H1 (cell line): Measurements from ENCODE around the gene ZNF831. TPM values are rescaled to one million over a fixed set of nuclear protein-coding genes. Genes with fewer than 3 reads are reported as not detected.

Experiments used
- CTCF ChIA-PET: fragments of 300-600 bp; sonication (Branson Sonifier 250); formaldehyde crosslinking; loops from one replicate; lab custom pipeline; 2021; ENCODE audit not compliant: partially characterized antibody; lab: Charles Lee
- POLR2A ChIA-PET: fragments of 300-600 bp; sonication (Branson Sonifier 250); formaldehyde crosslinking; loops from one replicate; lab custom pipeline; 2021; ENCODE audit warnings: inconsistent platforms; ENCODE audit not compliant: partially characterized antibody; lab: Charles Lee
- DNase-seq, 2 experiments: peaks; one replicate each; pipeline versions ENCODE4 v3.0.0 to v3.0.0-alpha.2; 2010 to 2022; ENCODE audit warnings: low spot score in 2 of 2, low read depth in 1 of 2, mixed read lengths in 1 of 2
- FAIRE-seq: peaks from 2 replicates; lab custom pipeline; 2011; peaks lifted over from hg19 to GRCh38; lab: Jason Lieb, UNC
- H2AFZ ChIP-seq: 2 replicates; pipeline ENCODE4 v1.8.1; 2012; ENCODE audit warnings: low read length, inconsistent platforms
- H2AK5ac ChIP-seq: 2 replicates; pipeline ENCODE4 v1.6.1; 2013; ENCODE audit warnings: low read depth, low read length
- H2BK120ac ChIP-seq: replicated peaks from 2 replicates; pipeline ENCODE3; 2013; ENCODE audit warnings: low read depth, low read length, inconsistent platforms
- H2BK12ac ChIP-seq: 2 replicates; pipeline ENCODE4 v1.6.1; 2013; ENCODE audit warnings: low read depth, low read length
- H2BK15ac ChIP-seq: 2 replicates; pipeline ENCODE4 v1.6.1; 2013; ENCODE audit warnings: low read length
- H2BK20ac ChIP-seq: 2 replicates; pipeline ENCODE4 v1.6.1; 2013; ENCODE audit warnings: low read length
- H2BK5ac ChIP-seq: 2 replicates; pipeline ENCODE4 v1.6.1; 2013; ENCODE audit warnings: low read depth, low read length
- H3K14ac ChIP-seq: 2 replicates; pipeline ENCODE4 v1.6.1; 2013; ENCODE audit warnings: inconsistent platforms; ENCODE audit not compliant: insufficient read length
- H3K18ac ChIP-seq: 2 replicates; pipeline ENCODE4 v1.6.1; 2013; ENCODE audit warnings: low read length; ENCODE audit errors: extremely low read depth
- H3K23ac ChIP-seq: 2 replicates; pipeline ENCODE4 v1.6.1; 2013; ENCODE audit warnings: inconsistent platforms; ENCODE audit not compliant: insufficient read length
- H3K23me2 ChIP-seq: 2 replicates; pipeline ENCODE4 v1.6.1; 2013; ENCODE audit warnings: low read depth, low read length
- H3K27ac ChIP-seq: 2 replicates; pipeline ENCODE4 v1.6.1; 2011; ENCODE audit warnings: low read depth, low read length, inconsistent platforms
- H3K27me3 ChIP-seq, 4 experiments: replicated peaks in 1 of 4; 1 replicate in 1 of 4; 2 replicates in 3 of 4; pipeline versions ENCODE4 v1.6.1 to v1.8.1; 2011 to 2013; ENCODE audit warnings: low read length in 3 of 4, mild to moderate bottlenecking in 3 of 4, inconsistent platforms in 2 of 4, mixed read lengths in 2 of 4, moderate library complexity in 1 of 4; ENCODE audit not compliant: control insufficient read depth in 3 of 4, insufficient read depth in 3 of 4; ENCODE audit errors: extremely low read depth in 1 of 4
- H3K36me3 ChIP-seq, 4 experiments: 2 replicates each; pipeline versions ENCODE4 v1.6.1 to v1.8.1; 2011 to 2013; ENCODE audit warnings: mild to moderate bottlenecking in 4 of 4, low read length in 3 of 4, moderate library complexity in 2 of 4, control low read depth in 1 of 4, inconsistent platforms in 1 of 4; ENCODE audit not compliant: insufficient read depth in 4 of 4, control insufficient read depth in 2 of 4
- H3K4ac ChIP-seq: replicated peaks from 2 replicates; pipeline ENCODE3; 2013; ENCODE audit warnings: low read length, low read depth, mixed read lengths, inconsistent platforms; ENCODE audit not compliant: insufficient read length
- H3K4me1 ChIP-seq, 4 experiments: replicated peaks in 1 of 4; 1 replicate in 1 of 4; 2 replicates in 3 of 4; pipeline versions ENCODE4 v1.6.1 to v1.8.1; 2011 to 2013; ENCODE audit warnings: low read length in 3 of 4, inconsistent platforms in 2 of 4, mixed read lengths in 1 of 4; ENCODE audit not compliant: insufficient read depth in 4 of 4, control insufficient read depth in 3 of 4
- H3K4me2 ChIP-seq, 2 experiments: 2 replicates each; pipeline versions ENCODE4 v1.6.1 to v1.8.1; 2011 to 2013; ENCODE audit warnings: low read depth in 2 of 2, low read length in 2 of 2, control low read depth in 1 of 2, inconsistent platforms in 1 of 2, mild to moderate bottlenecking in 1 of 2; ENCODE audit not compliant: insufficient read depth in 1 of 2
- H3K4me3 ChIP-seq, 4 experiments: fragments of 200-600, 300-600 bp in 1 of 4; sonication (generic), shearing (Covaris generic), sonication (Bioruptor Twin) in 1 of 4; 2 replicates each; pipeline versions ENCODE4 v1.5.1 to v1.8.1; 2011 to 2016; ENCODE audit warnings: low read length in 4 of 4, low read depth in 3 of 4, control low read depth in 2 of 4, inconsistent platforms in 2 of 4, mild to moderate bottlenecking in 2 of 4, mixed read lengths in 1 of 4, moderate library complexity in 1 of 4; ENCODE audit not compliant: insufficient read depth in 2 of 4; ENCODE audit errors: extremely low read depth in 1 of 4
- H3K56ac ChIP-seq: replicated peaks from 2 replicates; pipeline ENCODE3; 2013; ENCODE audit warnings: low read depth, mild to moderate bottlenecking, mixed read lengths, low read length, inconsistent platforms; ENCODE audit not compliant: insufficient read length
- H3K79me1 ChIP-seq: 2 replicates; pipeline ENCODE4 v1.6.1; 2013; ENCODE audit warnings: low read depth, low read length, control low read depth
- H3K79me2 ChIP-seq, 2 experiments: 2 replicates each; pipeline versions ENCODE4 v1.6.1 to v1.8.1; 2012 to 2013; ENCODE audit warnings: low read length in 2 of 2, mild to moderate bottlenecking in 2 of 2, inconsistent platforms in 1 of 2; ENCODE audit not compliant: insufficient read depth in 2 of 2, control insufficient read depth in 1 of 2
- H3K9ac ChIP-seq, 4 experiments: replicated peaks in 1 of 4; 1 replicate in 1 of 4; 2 replicates in 3 of 4; pipeline versions ENCODE4 v1.6.1 to v1.8.1; 2011 to 2013; ENCODE audit warnings: low read depth in 3 of 4, low read length in 3 of 4, control low read depth in 2 of 4, mild to moderate bottlenecking in 2 of 4, moderate library complexity in 2 of 4, inconsistent platforms in 1 of 4; ENCODE audit errors: extremely low read depth in 1 of 4
- H3K9me3 ChIP-seq, 2 experiments: 2 replicates each; pipeline versions ENCODE4 v1.6.1 to v1.8.1; 2012 to 2013; ENCODE audit warnings: mild to moderate bottlenecking in 2 of 2, moderate library complexity in 2 of 2, control low read depth in 1 of 2, inconsistent platforms in 1 of 2, low read depth in 1 of 2, low read length in 1 of 2, mixed read lengths in 1 of 2; ENCODE audit not compliant: insufficient read depth in 2 of 2
- H4K20me1 ChIP-seq, 2 experiments: replicated peaks in 1 of 2; 2 replicates each; pipeline versions ENCODE3 to v1.8.1; 2011 to 2013; ENCODE audit warnings: inconsistent platforms in 2 of 2, low read length in 2 of 2, mild to moderate bottlenecking in 1 of 2; ENCODE audit not compliant: insufficient read depth in 2 of 2, control insufficient read depth in 1 of 2
- H4K5ac ChIP-seq: 2 replicates; pipeline ENCODE4 v1.6.1; 2013; ENCODE audit warnings: low read length, low read depth, mixed read lengths, inconsistent platforms; ENCODE audit not compliant: insufficient read length
- H4K8ac ChIP-seq: 2 replicates; pipeline ENCODE4 v1.8.0; 2013; ENCODE audit warnings: mild to moderate bottlenecking, moderate library complexity, low read length, inconsistent platforms; ENCODE audit not compliant: insufficient read depth; ENCODE audit errors: extremely low read depth
- H4K91ac ChIP-seq: replicated peaks from 2 replicates; pipeline ENCODE3; 2013; ENCODE audit warnings: low read length, mixed read lengths, inconsistent platforms; ENCODE audit not compliant: insufficient read length
- EP300 ChIP-seq, 2 experiments: IDR thresholded peaks; 1 replicate in 1 of 2; 2 replicates in 1 of 2; pipeline ENCODE4 v1.6.1; 2011 to 2012; ENCODE audit warnings: low read depth in 2 of 2, low read length in 2 of 2, mild to moderate bottlenecking in 2 of 2, borderline replicate concordance in 1 of 2, inconsistent platforms in 1 of 2, moderate library complexity in 1 of 2
- EZH2 ChIP-seq: fragments of 200-600 bp; sonication (generic); IDR thresholded peaks from 2 replicates; pipeline ENCODE4 v1.7.1; 2012; ENCODE audit warnings: low read depth, mild to moderate bottlenecking, moderate library complexity, low read length, inconsistent platforms; ENCODE audit not compliant: severe bottlenecking
- JUN ChIP-seq: IDR thresholded peaks from 2 replicates; pipeline ENCODE4 v1.6.1; 2011; ENCODE audit warnings: low read depth, mild to moderate bottlenecking, improper control_type of control experiment, low read length
- KDM1A ChIP-seq: fragments of 200-600, 300-600 bp; sonication (generic); IDR thresholded peaks from 2 replicates; pipeline ENCODE4 v1.7.1; 2016; ENCODE audit warnings: mild to moderate bottlenecking, low read length, borderline replicate concordance
- KDM4A ChIP-seq: IDR thresholded peaks from one replicate; pipeline ENCODE4 v1.7.1; 2012; ENCODE audit warnings: low read depth, mild to moderate bottlenecking, moderate library complexity, low read length, inconsistent platforms; ENCODE audit not compliant: severe bottlenecking
- POU5F1 ChIP-seq: IDR thresholded peaks from 2 replicates; pipeline ENCODE4 v1.6.1; 2011; ENCODE audit warnings: low read depth, mild to moderate bottlenecking, low read length, moderate library complexity
- RFX5 ChIP-seq: IDR thresholded peaks from 2 replicates; pipeline ENCODE4 v1.6.1; 2011; ENCODE audit warnings: low read depth, low read length, improper control_type of control experiment, borderline replicate concordance
- SP2 ChIP-seq: IDR thresholded peaks from 2 replicates; pipeline ENCODE4 v1.6.1; 2012; ENCODE audit warnings: mild to moderate bottlenecking, low read length, inconsistent platforms
- ZNF274 ChIP-seq: IDR thresholded peaks from 2 replicates; pipeline ENCODE4 v1.7.0; 2012; ENCODE audit warnings: low read length, borderline replicate concordance; ENCODE audit errors: extremely low read depth
- WGBS, 2 experiments: shearing (Covaris generic) in 1 of 2; methylation state at CpG; one replicate each; pipeline versions ENCODE4 v1.1.6 to v1.1.7; 2013 to 2015; ENCODE audit warnings: low lambda C conversion rate in 2 of 2, mixed read lengths in 2 of 2, inconsistent platforms in 1 of 2, low coverage in 1 of 2, missing lambda C conversion rate in 1 of 2; ENCODE audit not compliant: insufficient replicate concordance in 2 of 2, insufficient coverage in 1 of 2, insufficient read length in 1 of 2; ENCODE audit errors: extremely low coverage in 1 of 2, missing lambda C conversion rate in 1 of 2; 5-methylcytosine and 5-hydroxymethylcytosine counted together
- polyA plus RNA-seq, 7 experiments: library from polyadenylated mRNA; depleted of rRNA in 3 of 7; stranded (reverse) in 5 of 7; unstranded in 2 of 7; fragments of >200 nt in 5 of 7; fragments of 200-250 nt in 2 of 7; gene quantifications; 1 replicate in 5 of 7; 2 replicates in 1 of 7; 4 replicates in 1 of 7; pipeline versions ENCODE4 v1.2.1 to v1.2.3, GENCODE V29; 2011 to 2013; ENCODE audit warnings: missing spikeins in 2 of 7, mixed read lengths in 2 of 7
- total RNA-seq: library from RNA; stranded (reverse); fragmentation: NEBNext Ultra II Directional; extraction: Animal tissue kit (Norgen Biotek cat#: 25700); gene quantifications from 2 replicates; pipeline ENCODE4 v1.2.1, GENCODE V29; 2021

ZNF831 gene
- total and polyA plus RNA-seq, 2 of the 8 experiments (the other 6 are each of a cell fraction or from before 2014, with no cell fraction given), result not detected

- peak overlapping the region; percentile 28 for H4K91ac ChIP-seq
- H2BK15ac ChIP-seq, result no peak overlapping the region
- ChIA-PET POLR2A (no interaction called here), CTCF (interaction anchor here (1.2 to 1.5 kb wide), 2 partner anchors 41 to 262 kb away, joined by 3 read pairs; no protein-coding TSS in a partner anchor)
- H3K4me3 ChIP-seq, result no peak overlapping the region
- no peaks in the 10 kb centered on the region for H3K23me2 ChIP-seq
- no peak overlapping the region for H3K56ac ChIP-seq
- no peak overlapping the region for H3K27ac ChIP-seq
- no peak overlapping the region for H2BK12ac ChIP-seq
- no peak overlapping the region for H3K4me2 ChIP-seq
- H3K36me3 ChIP-seq, result no peaks in the 10 kb centered on the region
- 87% methylated on average over 10 of the region's 10 CpGs; no CpG with 5 or more reads in 1 of the 2 experiments for WGBS, 2 experiments
- no peak overlapping the region for H2AFZ ChIP-seq
- no peak overlapping the region for H3K14ac ChIP-seq
- H3K4ac ChIP-seq, result no peak overlapping the region
- H3K23ac ChIP-seq, result no peak overlapping the region
- H2BK20ac ChIP-seq, result no peak overlapping the region; the same call in 1 of the 2 replicates
- no peak overlapping the region for H2BK5ac ChIP-seq
- no peaks in the 10 kb centered on the region for H3K27me3 ChIP-seq
- FAIRE-seq, result no peak
- no peak overlapping the region for H2BK120ac ChIP-seq
- H3K79me2 ChIP-seq, result no peaks in the 10 kb centered on the region
- H4K8ac ChIP-seq, result no peak overlapping the region
- H3K9ac ChIP-seq, result no peak overlapping the region
- no peak overlapping the region for H3K18ac ChIP-seq
- H4K20me1 ChIP-seq, result no peaks in the 10 kb centered on the region
- H3K79me1 ChIP-seq, result no peaks in the 10 kb centered on the region
- no peak overlapping the region for H4K5ac ChIP-seq
- H2AK5ac ChIP-seq, result no peak overlapping the region; the same call in 1 of the 2 replicates
- no peak for DNase-seq
- peaks cover 0 to 9% of the 10 kb centered on the region in 2 experiments; a peak in 3 of 4 replicates for H3K9me3 ChIP-seq
- peaks cover 4 to 21% (median 19%) of the 10 kb centered on the region in 4 experiments for H3K4me1 ChIP-seq
- no peak for TF ChIP-seq EZH2
- no peak for TF ChIP-seq EP300 (IDR thresholded peaks at IDR 0.05; ENCODE audit: borderline replicate concordance in 1 of 2, low read depth in 2 of 2, low read length in 2 of 2)
- TF ChIP-seq KDM1A, result no peak
- no peak for TF ChIP-seq KDM4A
- TF ChIP-seq ZNF274, result no peak
- no peak for TF ChIP-seq POU5F1
- no peak for TF ChIP-seq SP2
- no peak for TF ChIP-seq RFX5
- TF ChIP-seq JUN, result no peak
Observed at GRCh38 chr20:59123678-59124255, 39.9 kb upstream of the ZNF831 start.
